ENCODE data around the gene NEK11.

- TF ChIP-seq CTCF (IDR thresholded peaks at IDR 0.05) (no peak), POLR2A (IDR thresholded peaks at IDR 0.05) (no peak)
These were observed 299.6 kb downstream of the NEK11 start for GRCh38 chr3:131326307-131326706.

Measured in thyroid gland (tissue), 4 donors.